Lower leg skin (tissue), 4 donors: Measurements from ENCODE around the gene PTGR3. TPM values are rescaled to one million over a fixed set of nuclear protein-coding genes. Genes with fewer than 3 reads are reported as not detected.

ENCODE experiments used
- DNase-seq, 2 donors: peaks; one replicate each; pipeline ENCODE4 v3.0.0-alpha.2; 2019; ENCODE audit warnings: low spot score in 2 of 2
- H3K4me3 ChIP-seq: fragments of 200-600 bp; sonication (generic); 2 replicates; pipeline ENCODE4 v1.5.1; 2017; ENCODE audit warnings: mild to moderate bottlenecking, low read depth; ENCODE audit not compliant: poor library complexity, severe bottlenecking
- POLR2A ChIP-seq, 2 donors: fragments of 450-650 bp; IDR thresholded peaks; one replicate each; pipeline ENCODE4 v1.6.1; 2016 to 2017; ENCODE audit warnings: antibody characterized with exemption in 2 of 2, mild to moderate bottlenecking in 1 of 2, moderate library complexity in 1 of 2
- WGBS, 2 donors: methylation state at CpG; one replicate each; pipeline ENCODE4 v1.1.5; 2018; 5-methylcytosine and 5-hydroxymethylcytosine counted together
- intact Hi-C: fragments of 100-400 bp; cut with DNase I; formaldehyde crosslinking; loops from one replicate; pipeline ENCODE4 v1.15.0; 2023; ENCODE audit warnings: low total_unique reads
- total RNA-seq, 4 donors: library from RNA; depleted of rRNA; stranded (reverse); fragments of >200 nt; gene quantifications; one replicate each; pipeline ENCODE4 v1.1.0, GENCODE V29; 2016
- TF ChIP-seq, protein P1 (sequence below), 3 donors: fragments of 450-650 bp; IDR thresholded peaks; one replicate each; pipeline ENCODE4 v1.5.1; 2016; ENCODE audit warnings: antibody characterized with exemption in 3 of 3, mild to moderate bottlenecking in 3 of 3, moderate library complexity in 2 of 3

The PTGR3 gene
- total RNA-seq, 4 donors from 2014 or later = 11.7 to 29.3 (median 24.2) TPM

DNA sequence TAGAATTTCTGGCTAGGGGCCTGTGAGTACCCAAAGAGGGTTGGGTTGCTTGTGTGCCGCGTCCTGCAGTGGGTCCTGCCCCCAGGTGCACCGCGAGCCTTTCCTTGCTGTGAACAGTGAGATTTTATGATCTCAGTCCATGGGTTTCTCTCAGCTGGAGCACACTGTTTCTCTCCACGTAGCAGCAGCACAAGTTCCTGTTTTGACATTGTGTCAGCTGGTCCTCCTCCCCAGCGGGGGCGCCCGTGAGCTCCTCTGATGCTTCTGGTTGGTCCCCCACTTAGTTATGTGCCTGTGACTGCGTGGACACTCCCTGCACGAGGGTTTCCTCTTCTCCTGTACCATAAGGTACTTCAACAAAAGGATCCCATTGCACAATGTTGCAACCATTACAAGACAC, 31.5 kb upstream of the PTGR3 start:
- TF ChIP-seq POLR2A (IDR thresholded peaks at IDR 0.05) = no peak
- TF ChIP-seq, protein P1, sequence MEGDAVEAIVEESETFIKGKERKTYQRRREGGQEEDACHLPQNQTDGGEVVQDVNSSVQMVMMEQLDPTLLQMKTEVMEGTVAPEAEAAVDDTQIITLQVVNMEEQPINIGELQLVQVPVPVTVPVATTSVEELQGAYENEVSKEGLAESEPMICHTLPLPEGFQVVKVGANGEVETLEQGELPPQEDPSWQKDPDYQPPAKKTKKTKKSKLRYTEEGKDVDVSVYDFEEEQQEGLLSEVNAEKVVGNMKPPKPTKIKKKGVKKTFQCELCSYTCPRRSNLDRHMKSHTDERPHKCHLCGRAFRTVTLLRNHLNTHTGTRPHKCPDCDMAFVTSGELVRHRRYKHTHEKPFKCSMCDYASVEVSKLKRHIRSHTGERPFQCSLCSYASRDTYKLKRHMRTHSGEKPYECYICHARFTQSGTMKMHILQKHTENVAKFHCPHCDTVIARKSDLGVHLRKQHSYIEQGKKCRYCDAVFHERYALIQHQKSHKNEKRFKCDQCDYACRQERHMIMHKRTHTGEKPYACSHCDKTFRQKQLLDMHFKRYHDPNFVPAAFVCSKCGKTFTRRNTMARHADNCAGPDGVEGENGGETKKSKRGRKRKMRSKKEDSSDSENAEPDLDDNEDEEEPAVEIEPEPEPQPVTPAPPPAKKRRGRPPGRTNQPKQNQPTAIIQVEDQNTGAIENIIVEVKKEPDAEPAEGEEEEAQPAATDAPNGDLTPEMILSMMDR (IDR thresholded peaks at IDR 0.05) = no peak
- intact Hi-C loops = no loop called here
- 90 to 94% methylated on average over 10 of the region's 10 CpGs for WGBS, 2 donors
- no peak overlapping the region for H3K4me3 ChIP-seq
- no peak for DNase-seq

DNA sequence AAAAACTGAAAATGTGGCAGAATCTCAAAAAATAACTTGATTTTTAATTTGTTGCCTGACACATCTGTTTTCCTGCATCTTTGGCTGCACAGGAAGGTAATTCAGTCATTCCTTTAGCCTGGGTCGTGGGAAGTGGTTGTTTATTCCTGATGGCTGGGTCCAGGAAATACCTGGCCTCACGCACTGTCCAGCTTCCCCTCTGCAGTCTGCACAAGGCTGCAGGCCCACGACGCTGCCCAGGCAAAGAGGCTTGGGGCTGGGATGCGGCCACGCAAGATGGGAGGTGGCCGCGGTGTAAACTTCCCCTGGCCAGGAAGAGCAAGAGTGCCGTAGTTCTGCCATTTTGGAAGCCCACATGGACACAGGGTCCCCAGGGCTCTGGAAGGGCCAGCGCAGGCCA, 29.8 kb upstream of the PTGR3 start:
- DNase-seq = no peak
- intact Hi-C loops = no loop called here
- TF ChIP-seq, protein P1 (IDR thresholded peaks at IDR 0.05) = no peak
- no peak for TF ChIP-seq POLR2A (IDR thresholded peaks at IDR 0.05)

DNA sequence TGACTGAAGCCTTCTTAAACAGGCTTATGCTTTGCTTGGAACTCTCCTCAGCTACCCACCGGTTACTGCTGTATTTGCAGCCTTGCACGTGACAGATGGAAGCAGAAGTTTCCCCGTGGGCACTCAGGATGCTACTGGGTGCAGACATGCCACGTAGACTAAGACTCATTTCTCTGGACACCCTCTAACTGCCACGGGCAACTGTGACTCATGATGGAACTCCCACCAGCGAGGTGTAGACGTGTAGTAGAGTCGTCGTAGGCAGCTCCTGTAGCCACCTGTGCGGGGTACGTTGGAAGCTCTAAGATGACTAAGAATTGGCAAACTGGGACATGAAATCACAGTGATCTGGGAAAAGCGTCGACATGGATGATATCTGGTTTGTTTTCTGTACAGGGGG, 29.2 kb upstream of the PTGR3 start:
- intact Hi-C loops = no loop called here
- no peak overlapping the region for H3K4me3 ChIP-seq
- DNase-seq = no peak
- WGBS, 2 donors = 79 to 81% methylated on average over 13 of the region's 13 CpGs
- TF ChIP-seq POLR2A (IDR thresholded peaks at IDR 0.05) = no peak
- TF ChIP-seq, protein P1 (IDR thresholded peaks at IDR 0.05) = no peak

More for the DNA sequence above, 29.8 kb upstream of the PTGR3 start:
- WGBS, 2 donors = 87 to 94% methylated on average over 10 of the region's 10 CpGs
- H3K4me3 ChIP-seq = no peak overlapping the region

DNA sequence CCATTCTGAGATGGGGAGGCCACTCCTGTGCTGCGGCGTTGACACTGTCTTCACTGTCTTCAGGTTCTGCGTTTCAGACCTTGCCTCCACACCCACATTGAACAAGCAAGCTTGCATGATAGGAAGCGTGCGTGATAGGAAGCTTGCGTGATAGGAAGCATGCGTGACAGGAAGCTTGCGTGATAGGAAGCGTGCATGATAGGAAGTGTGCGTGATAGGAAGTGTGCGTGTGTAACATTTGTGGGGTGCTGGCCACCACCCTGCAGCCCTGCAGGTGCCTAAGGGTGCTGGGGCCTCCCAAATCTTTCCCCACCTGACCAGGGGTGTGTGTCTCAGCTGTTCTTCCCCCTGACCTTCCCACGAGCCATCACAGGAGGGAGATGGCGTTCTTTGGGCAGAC, 27.0 kb upstream of the PTGR3 start:
- H3K4me3 ChIP-seq = no peak overlapping the region
- no peak for DNase-seq
- TF ChIP-seq, protein P1 (IDR thresholded peaks at IDR 0.05) = no peak
- no peak for TF ChIP-seq POLR2A (IDR thresholded peaks at IDR 0.05)
- intact Hi-C loops = no loop called here
- WGBS, 2 donors = 93 to 97% methylated on average over 13 of the region's 13 CpGs

DNA sequence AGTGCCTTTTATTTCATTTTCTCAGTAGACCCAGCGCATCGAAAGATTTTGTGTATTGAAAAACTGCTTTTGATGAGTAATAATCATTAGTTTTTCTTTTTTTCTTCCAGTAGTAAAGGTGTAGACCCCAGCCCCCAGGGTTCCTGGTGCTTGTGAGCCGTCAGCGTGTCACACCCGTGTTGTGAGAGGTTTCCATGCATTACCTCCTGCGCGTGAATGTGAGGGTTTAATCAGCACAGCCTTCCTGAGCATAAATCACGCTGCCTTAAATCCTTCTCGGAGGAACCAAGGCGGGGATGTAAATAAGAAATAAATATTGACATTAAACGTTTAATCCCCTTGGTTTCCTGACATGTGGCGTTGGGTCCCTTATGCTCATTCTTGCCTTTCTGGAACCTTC, 26.0 kb upstream of the PTGR3 start:
- TF ChIP-seq, protein P1 (IDR thresholded peaks at IDR 0.05) = no peak
- TF ChIP-seq POLR2A (IDR thresholded peaks at IDR 0.05) = no peak
- DNase-seq = no peak
- intact Hi-C loops = no loop called here
- H3K4me3 ChIP-seq = no peak overlapping the region
- WGBS, 2 donors = 91 to 93% methylated on average over 12 of the region's 12 CpGs

DNA sequence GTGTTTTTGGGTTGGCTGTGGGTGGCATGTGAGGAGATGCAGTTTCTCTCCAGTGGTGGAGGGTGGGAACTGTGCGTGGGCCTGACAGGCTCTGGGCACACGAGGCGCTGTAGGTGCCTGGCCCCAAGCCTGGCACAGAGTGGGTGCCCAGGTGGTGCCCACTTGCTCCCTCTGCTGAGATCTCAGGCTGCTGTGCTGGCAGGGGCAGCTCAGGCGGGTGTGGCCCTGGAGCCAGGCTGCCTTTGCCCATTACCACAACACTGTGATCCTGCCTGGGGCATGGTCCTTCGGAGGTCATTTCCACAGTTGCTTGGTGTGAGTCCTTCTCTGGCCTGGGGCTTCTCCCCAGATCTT, 22.1 kb upstream of the PTGR3 start:
- TF ChIP-seq POLR2A (IDR thresholded peaks at IDR 0.05) = no peak
- TF ChIP-seq, protein P1 (IDR thresholded peaks at IDR 0.05) = no peak
- H3K4me3 ChIP-seq = no peak overlapping the region
- DNase-seq = no peak
- intact Hi-C loops = no loop called here
- 85 to 87% methylated on average over 4 to 5 of the region's 5 CpGs for WGBS, 2 donors
